Measurements from ENCODE around the gene ITGA4. TPM values are rescaled to one million over a fixed set of nuclear protein-coding genes. Genes with fewer than 3 reads are reported as not detected.

The ITGA4 gene
- total RNA-seq, 1 donor from 2014 or later: 21.4 TPM

DNA sequence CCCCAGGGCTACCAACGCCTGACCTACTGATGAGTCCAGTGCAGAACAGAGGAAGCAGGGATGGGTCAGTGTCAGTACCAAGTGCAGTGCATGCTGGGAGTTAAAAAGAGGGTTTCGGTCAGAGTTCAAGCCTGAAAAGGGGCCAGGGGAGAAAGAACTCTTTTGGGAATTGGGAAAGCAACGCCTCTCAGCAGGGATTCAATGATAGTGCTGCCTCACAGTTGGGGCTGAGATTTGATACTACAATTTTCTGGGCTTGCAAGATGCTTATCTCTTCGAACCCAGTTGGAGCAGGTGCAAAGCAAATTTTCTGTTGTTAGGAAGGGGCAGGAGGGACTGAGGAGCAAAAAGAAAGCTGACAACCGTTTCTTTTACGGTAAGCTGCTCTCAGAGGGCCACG lies 117.1 kb downstream of the ITGA4 start:
- no peak for DNase-seq (ENCODE audit: low spot score)

- DNase-seq (ENCODE audit: low spot score): no peak
Observed at GRCh38 chr2:181575024-181575649, 118.0 kb downstream of the ITGA4 start.

DNA sequence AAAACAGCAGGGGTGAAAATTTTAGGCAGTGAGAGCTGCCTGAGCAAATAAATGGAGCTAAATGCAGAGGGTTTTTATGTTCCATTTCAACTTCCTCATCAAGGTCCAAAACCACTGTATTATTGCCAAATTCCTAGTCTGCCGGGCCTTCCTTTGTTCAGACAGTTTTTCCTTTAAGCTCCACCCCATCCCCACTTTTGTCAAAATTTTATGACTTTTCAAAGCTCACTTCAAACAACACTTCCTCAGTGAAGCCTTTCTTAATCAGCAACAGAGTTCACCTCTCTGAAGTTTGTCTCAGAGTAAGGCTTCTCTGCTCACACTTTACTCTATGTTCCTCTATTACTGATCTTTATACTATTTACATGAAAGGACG lies 118.5 kb downstream of the ITGA4 start:
- no peak for DNase-seq (ENCODE audit: low spot score)

- DNase-seq (ENCODE audit: low spot score): no peak
Observed at GRCh38 chr2:181576431-181576830, 119.2 kb downstream of the ITGA4 start.

DNA sequence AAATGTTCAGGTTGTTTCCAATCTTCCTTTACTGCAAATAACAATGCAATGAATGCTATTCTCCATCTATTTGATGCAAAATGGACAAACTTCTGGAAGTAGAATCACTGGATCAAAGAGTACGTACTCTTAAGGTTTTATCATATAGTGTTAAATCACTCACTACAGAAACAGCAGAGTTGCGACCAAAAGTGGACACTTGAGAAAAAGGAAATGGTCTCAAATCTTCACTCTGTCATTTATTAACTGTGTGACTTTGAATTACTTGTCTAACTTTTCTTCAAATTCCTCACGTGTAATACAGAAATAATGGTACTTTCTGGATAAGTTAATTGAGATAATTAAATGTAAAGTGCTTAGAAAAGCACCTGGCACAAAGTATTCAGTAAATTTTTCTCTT lies 121.6 kb downstream of the ITGA4 start:
- no peak for DNase-seq (ENCODE audit: low spot score)

DNA sequence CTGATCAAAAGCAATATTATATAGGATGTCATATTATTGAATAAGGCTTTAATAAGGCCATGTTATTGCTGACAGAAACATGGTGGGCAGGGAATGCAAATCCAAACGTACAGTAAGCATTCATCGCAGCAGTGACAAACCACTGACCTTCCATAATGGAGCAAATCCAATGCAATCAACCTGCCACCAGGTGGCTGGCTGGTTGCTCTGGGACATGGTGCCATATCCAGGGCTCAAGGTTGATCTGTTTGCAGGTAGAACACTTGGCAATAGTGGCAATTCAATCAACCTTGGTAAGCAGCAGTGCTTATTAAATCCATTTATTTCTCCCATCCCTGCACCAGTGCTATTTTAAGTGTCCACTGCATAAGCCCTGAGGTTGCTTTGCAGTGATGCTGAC lies 124.3 kb downstream of the ITGA4 start:
- DNase-seq (ENCODE audit: low spot score): no peak

- no peak for DNase-seq (ENCODE audit: low spot score)
Observed at GRCh38 chr2:181585732-181586131, 128.5 kb downstream of the ITGA4 start.

Other genes starting within 250 kb of the ITGA4 start
- gene CERKL, start 199.7 kb downstream of the ITGA4 start, total RNA-seq (ENCODE audit: insufficient read depth, low replicate concordance): 5.8 TPM
- gene NEUROD1, start 223.1 kb downstream of the ITGA4 start, total RNA-seq (ENCODE audit: insufficient read depth, low replicate concordance): 5.3 TPM